Loucy (cell line): ENCODE results near the gene EPAS1.

Source experiments
- H2AFZ ChIP-seq: fragments of 200-600 bp; sonication (generic); 2 replicates; pipeline ENCODE4 v1.6.0; 2016; ENCODE audit warnings: antibody characterized with exemption, mild to moderate bottlenecking, low read length, moderate library complexity
- H3F3A ChIP-seq: fragments of 200-600 bp; 2 replicates; pipeline ENCODE4 v1.6.0; 2016; ENCODE audit warnings: antibody characterized with exemption, low read depth, mild to moderate bottlenecking
- H3K27me3 ChIP-seq: fragments of 200-600 bp; sonication (generic); 2 replicates; pipeline ENCODE4 v1.6.1; 2014; ENCODE audit warnings: low read length, mild to moderate bottlenecking; ENCODE audit not compliant: insufficient read depth, poor library complexity, severe bottlenecking
- H3K36me3 ChIP-seq: fragments of 200-600 bp; sonication (generic); 2 replicates; pipeline ENCODE4 v1.6.1; 2016; ENCODE audit warnings: low read length; ENCODE audit not compliant: insufficient read depth
- H3K4me1 ChIP-seq: fragments of 200-600 bp; sonication (generic); 2 replicates; pipeline ENCODE4 v1.5.1; 2014; ENCODE audit warnings: low read length, mild to moderate bottlenecking; ENCODE audit not compliant: insufficient read depth, poor library complexity, severe bottlenecking
- H3K4me2 ChIP-seq: fragments of 200-600 bp; sonication (generic); 2 replicates; pipeline ENCODE4 v1.6.0; 2014; ENCODE audit warnings: antibody characterized with exemption, low read length, low read depth, mild to moderate bottlenecking; ENCODE audit not compliant: poor library complexity, severe bottlenecking
- H3K4me3 ChIP-seq: fragments of 200-600 bp; sonication (generic); 2 replicates; pipeline ENCODE4 v1.5.1; 2014; ENCODE audit warnings: low read length, mild to moderate bottlenecking, mixed read lengths; ENCODE audit not compliant: poor library complexity, severe bottlenecking
- H3K79me2 ChIP-seq: fragments of 200-600 bp; sonication (generic); 2 replicates; pipeline ENCODE4 v1.6.1; 2014; ENCODE audit warnings: low read length; ENCODE audit not compliant: insufficient read depth
- H3K9ac ChIP-seq: fragments of 200-600 bp; sonication (generic); 2 replicates; pipeline ENCODE4 v1.6.0; 2014; ENCODE audit warnings: mild to moderate bottlenecking, low read depth, low read length, moderate library complexity; ENCODE audit not compliant: poor library complexity, severe bottlenecking
- H3K9me2 ChIP-seq: fragments of 200-600 bp; sonication (generic); replicated peaks from 2 replicates; pipeline ENCODE4 v1.6.1; 2016; ENCODE audit warnings: low read depth, low read length, mixed read lengths
- H3K9me3 ChIP-seq: fragments of 200-600 bp; sonication (generic); 2 replicates; pipeline ENCODE4 v1.6.1; 2014; ENCODE audit warnings: mild to moderate bottlenecking, antibody characterized with exemption, low read length, low read depth; ENCODE audit not compliant: insufficient read depth
- H4K20me1 ChIP-seq: fragments of 200-600 bp; sonication (generic); 2 replicates; pipeline ENCODE4 v1.6.0; 2014; ENCODE audit warnings: antibody characterized with exemption, low read length, mild to moderate bottlenecking; ENCODE audit not compliant: insufficient read depth, poor library complexity, severe bottlenecking
- EZH2phosphoT487 ChIP-seq: fragments of 200-600 bp; IDR thresholded peaks from 2 replicates; pipeline ENCODE4 v1.6.1; 2018; ENCODE audit warnings: antibody characterized with exemption, mild to moderate bottlenecking, moderate library complexity, borderline replicate concordance
- TF ChIP-seq, protein P1 (sequence below): fragments of 200-600 bp; sonication (generic); conservative IDR thresholded peaks from 2 replicates; pipeline ENCODE4 v1.5.1; 2014; ENCODE audit warnings: mild to moderate bottlenecking, antibody characterized with exemption, low read length

Gene EPAS1

GRCh38 chr2:46314065-46314835 lies 17.0 kb downstream of the EPAS1 start:
- no peak for TF ChIP-seq EZH2phosphoT487
- TF ChIP-seq, protein P1, sequence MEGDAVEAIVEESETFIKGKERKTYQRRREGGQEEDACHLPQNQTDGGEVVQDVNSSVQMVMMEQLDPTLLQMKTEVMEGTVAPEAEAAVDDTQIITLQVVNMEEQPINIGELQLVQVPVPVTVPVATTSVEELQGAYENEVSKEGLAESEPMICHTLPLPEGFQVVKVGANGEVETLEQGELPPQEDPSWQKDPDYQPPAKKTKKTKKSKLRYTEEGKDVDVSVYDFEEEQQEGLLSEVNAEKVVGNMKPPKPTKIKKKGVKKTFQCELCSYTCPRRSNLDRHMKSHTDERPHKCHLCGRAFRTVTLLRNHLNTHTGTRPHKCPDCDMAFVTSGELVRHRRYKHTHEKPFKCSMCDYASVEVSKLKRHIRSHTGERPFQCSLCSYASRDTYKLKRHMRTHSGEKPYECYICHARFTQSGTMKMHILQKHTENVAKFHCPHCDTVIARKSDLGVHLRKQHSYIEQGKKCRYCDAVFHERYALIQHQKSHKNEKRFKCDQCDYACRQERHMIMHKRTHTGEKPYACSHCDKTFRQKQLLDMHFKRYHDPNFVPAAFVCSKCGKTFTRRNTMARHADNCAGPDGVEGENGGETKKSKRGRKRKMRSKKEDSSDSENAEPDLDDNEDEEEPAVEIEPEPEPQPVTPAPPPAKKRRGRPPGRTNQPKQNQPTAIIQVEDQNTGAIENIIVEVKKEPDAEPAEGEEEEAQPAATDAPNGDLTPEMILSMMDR, result no peak
- H3K4me2 ChIP-seq, result no peak overlapping the region
- H3K9ac ChIP-seq, result no peak overlapping the region
- no peaks in the 10 kb centered on the region for H3K9me2 ChIP-seq
- H3K79me2 ChIP-seq, result peaks cover 71% of the 10 kb centered on the region; the same call in 1 of the 2 replicates
- no peaks in the 10 kb centered on the region for H3K9me3 ChIP-seq
- peaks cover 55% of the 10 kb centered on the region for H3K4me1 ChIP-seq
- no peaks in the 10 kb centered on the region for H3K36me3 ChIP-seq
- no peaks in the 10 kb centered on the region for H4K20me1 ChIP-seq
- H2AFZ ChIP-seq, result no peak overlapping the region
- no peak overlapping the region for H3K4me3 ChIP-seq
- no peaks in the 10 kb centered on the region for H3F3A ChIP-seq
- no peaks in the 10 kb centered on the region for H3K27me3 ChIP-seq

GRCh38 chr2:46315103-46315890 lies 18.1 kb downstream of the EPAS1 start:
- no peaks in the 10 kb centered on the region for H3K27me3 ChIP-seq
- peaks cover 64% of the 10 kb centered on the region for H3K4me1 ChIP-seq
- peaks cover 71% of the 10 kb centered on the region; the same call in 1 of the 2 replicates for H3K79me2 ChIP-seq
- no peaks in the 10 kb centered on the region for H3K9me2 ChIP-seq
- no peak for TF ChIP-seq EZH2phosphoT487
- TF ChIP-seq, protein P1, result no peak
- H3K36me3 ChIP-seq, result no peaks in the 10 kb centered on the region
- no peaks in the 10 kb centered on the region for H3K9me3 ChIP-seq
- H4K20me1 ChIP-seq, result no peaks in the 10 kb centered on the region
- H3K4me2 ChIP-seq, result no peak overlapping the region
- H3K9ac ChIP-seq, result no peak overlapping the region
- no peaks in the 10 kb centered on the region for H3F3A ChIP-seq
- H2AFZ ChIP-seq, result no peak overlapping the region
- no peak overlapping the region for H3K4me3 ChIP-seq

DNA sequence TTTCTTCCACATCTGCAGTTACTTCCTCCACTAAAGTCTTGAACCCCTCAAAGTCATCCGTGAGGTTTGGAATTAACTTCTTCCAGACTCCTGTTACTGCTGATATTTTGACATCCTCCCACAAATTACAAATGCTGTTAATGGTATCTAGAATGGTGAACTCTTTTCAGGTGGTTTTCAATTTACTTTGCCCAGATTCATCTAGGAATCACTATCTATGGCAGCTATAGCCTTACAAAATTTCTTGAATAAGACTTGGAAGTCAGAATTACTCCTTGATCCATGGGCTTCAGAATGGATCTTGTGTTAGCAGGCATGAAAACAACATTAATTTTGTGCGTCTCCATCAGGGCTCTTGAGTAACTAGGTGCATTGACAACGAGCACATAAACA lies 19.9 kb downstream of the EPAS1 start:
- no peak overlapping the region for H3K4me2 ChIP-seq
- H3K36me3 ChIP-seq, result no peaks in the 10 kb centered on the region
- no peak overlapping the region for H2AFZ ChIP-seq
- H3F3A ChIP-seq, result no peaks in the 10 kb centered on the region
- H4K20me1 ChIP-seq, result no peaks in the 10 kb centered on the region
- H3K9ac ChIP-seq, result no peak overlapping the region
- H3K9me3 ChIP-seq, result no peaks in the 10 kb centered on the region
- no peaks in the 10 kb centered on the region for H3K9me2 ChIP-seq
- no peak overlapping the region for H3K4me3 ChIP-seq
- H3K79me2 ChIP-seq, result peaks cover 79% of the 10 kb centered on the region
- TF ChIP-seq, protein P1, result no peak
- no peak for TF ChIP-seq EZH2phosphoT487
- H3K27me3 ChIP-seq, result no peaks in the 10 kb centered on the region
- H3K4me1 ChIP-seq, result peaks cover 62% of the 10 kb centered on the region
